ENCODE results near the gene CLRN3. TPM values are rescaled to one million over a fixed set of nuclear protein-coding genes. Genes with fewer than 3 reads are reported as not detected.

The CLRN3 gene
- total RNA-seq, 1 experiment from 2014 or later, result not detected

DNA sequence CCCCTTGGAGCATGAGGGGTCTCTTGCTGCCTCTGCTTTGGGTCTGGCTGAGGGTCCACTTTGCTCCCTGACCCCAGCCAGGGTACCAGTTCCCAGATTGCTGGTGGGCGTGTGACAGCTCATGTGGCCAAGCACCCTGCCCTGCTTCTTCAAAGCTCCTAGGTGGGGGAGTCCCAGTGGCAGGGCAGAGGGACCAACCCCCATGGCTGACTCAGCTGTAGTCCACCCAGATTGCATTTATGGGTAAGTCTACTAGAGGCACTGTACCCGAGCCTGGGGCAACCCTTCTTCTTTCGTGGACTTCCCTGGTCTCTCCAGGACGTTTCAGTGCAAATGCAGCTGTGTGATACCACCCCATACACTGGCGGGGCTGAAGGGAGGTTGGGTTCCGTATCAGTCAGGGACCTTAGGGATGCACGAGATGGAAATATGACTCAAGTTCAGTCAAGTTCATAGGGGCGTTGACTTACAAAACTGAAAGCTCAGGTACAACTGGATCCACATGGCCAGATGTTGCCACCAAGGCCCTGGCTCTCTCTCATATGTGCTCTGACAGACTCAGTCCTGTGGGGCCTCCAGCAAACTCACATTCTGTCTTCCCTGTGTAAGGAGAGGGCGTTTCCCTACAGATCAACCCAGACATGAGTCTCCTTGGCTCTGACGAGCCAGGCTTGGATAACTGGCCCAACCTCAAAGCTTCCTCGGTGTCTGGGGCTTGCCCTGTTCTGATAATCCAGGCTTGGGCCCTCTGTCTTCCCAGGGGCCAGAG is 27.7 kb upstream of the CLRN3 start:
- no peak for DNase-seq (ENCODE audit: low spot score)
- in situ Hi-C loops (cut with HindIII; ENCODE audit: low sequenced_read_pairs), result no loop called here

DNA sequence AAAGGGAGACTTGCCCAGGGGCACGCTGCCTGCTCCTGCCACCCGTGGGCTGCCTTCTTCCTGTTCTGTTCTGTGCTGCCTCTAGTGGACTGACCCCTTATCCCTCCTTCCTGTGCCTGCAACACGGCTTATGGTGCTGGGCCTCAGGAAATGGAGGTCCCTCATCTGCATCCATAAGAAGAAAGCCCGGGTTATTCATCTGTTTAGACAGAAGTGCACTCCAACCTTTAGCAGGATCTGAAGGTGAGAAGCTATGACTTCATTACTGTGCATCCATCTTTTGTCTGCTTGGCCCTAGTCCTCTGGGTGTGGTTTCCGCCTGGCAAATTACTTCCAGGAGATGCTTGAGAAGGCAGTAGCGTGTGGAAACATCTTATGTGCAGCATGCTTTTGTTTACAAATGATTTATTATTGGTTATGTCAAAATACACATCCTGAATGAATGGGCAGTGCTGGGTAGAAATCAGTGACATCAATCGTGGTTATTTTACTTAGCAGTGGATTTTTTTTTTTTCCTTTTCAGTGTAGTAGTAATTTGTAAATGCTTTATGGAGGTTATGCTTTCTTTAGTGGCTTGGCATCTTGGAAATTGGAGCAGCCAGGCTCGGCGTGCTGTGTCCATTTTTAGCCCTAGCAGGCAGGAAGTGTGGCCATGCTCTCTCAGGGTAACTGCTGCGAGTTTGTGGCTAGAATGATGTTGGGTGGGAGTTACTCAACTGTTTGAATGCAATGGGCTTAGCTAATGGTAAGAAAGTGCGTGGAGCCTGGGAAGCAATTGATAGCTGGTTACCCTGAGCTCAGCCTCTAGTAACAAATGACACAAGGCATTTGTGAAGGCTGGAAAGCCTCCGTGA is 26.9 kb upstream of the CLRN3 start:
- peak; percentile 44 for DNase-seq (ENCODE audit: low spot score)
- in situ Hi-C loops (cut with HindIII; ENCODE audit: low sequenced_read_pairs), result no loop called here

DNA sequence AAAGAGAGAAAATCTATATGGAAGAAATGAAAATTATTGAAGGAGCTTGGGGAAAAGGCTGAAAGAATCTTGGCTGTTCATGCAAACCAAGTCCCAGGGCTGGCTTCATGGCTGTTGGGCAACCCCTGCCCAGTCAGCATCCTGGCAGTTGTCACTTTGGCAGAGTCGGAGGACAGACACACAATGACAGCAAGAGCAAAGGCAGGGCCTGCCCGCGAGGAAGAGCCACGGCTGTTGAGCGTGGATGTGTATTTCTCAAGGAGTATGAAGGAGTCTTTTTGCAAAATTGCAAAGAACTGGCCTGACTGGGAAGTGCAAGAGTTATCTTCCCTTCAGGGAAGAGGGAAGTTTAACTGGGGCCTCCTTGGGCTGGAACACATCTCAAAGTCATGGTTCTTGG is 25.8 kb upstream of the CLRN3 start:
- in situ Hi-C loops (cut with HindIII; ENCODE audit: low sequenced_read_pairs), result no loop called here
- no peak for DNase-seq (ENCODE audit: low spot score)

DNA sequence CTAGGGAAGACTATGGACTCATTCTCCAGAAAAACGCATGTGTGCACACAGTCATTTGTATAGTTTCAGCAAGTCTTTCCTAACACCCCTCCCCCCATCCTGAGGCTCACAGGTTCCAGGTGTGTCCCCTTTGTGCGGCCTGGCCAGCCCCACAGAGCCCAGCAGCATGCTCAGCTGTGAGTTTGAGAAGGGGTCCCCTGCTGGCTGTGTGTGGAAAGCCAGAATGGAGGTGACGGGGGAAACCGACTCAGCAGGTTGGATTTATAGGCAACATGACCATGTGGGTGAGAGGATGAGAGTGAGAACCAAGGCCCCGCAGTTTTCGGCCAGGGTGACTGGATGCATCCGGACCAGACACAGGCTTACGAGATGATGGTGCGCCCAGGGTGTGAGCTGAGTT is 24.1 kb upstream of the CLRN3 start:
- no peak for DNase-seq (ENCODE audit: low spot score)
- in situ Hi-C loops (cut with HindIII; ENCODE audit: low sequenced_read_pairs), result no loop called here

DNA sequence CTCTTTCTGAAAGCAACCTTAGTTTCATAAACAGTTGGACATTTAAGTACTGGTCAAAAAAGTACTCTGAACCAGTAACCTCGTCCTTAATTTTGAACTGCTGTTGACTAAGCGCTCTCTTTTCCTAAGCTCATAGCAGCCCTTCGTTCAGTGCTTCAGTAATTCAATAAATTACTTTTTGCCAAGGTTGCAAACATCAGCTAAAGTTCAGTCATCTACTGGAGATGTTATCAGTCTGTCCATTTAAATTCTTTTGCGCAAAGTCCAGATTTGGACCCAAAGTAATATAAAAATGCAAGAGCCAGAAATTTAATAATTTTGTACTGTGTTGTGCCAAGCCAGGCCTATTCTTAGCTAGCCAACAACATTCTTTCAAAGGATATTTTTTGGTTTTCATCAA is 22.6 kb upstream of the CLRN3 start:
- DNase-seq (ENCODE audit: low spot score), result no peak
- in situ Hi-C loops (cut with HindIII; ENCODE audit: low sequenced_read_pairs), result no loop called here

DNA sequence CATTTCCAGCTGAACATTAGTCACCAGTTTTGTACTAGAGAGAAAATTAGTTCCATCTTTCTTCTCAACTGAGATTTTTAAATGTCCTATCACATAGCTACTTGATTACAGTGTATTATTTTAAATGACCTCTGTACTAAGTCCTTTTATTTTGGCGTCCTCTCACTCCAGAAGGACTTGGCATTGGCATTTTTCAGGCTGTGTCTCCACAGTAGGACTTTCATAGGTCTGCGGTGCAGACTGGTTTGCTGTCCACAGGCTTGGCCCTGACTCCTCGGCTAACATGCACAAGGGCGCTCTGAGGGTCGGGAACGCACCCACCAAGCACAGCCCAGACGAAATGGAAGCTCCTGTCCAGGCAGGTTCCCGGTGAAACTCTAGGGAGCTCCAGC is 20.6 kb upstream of the CLRN3 start:
- in situ Hi-C loops (cut with HindIII; ENCODE audit: low sequenced_read_pairs), result no loop called here
- no peak for DNase-seq (ENCODE audit: low spot score)

DNA sequence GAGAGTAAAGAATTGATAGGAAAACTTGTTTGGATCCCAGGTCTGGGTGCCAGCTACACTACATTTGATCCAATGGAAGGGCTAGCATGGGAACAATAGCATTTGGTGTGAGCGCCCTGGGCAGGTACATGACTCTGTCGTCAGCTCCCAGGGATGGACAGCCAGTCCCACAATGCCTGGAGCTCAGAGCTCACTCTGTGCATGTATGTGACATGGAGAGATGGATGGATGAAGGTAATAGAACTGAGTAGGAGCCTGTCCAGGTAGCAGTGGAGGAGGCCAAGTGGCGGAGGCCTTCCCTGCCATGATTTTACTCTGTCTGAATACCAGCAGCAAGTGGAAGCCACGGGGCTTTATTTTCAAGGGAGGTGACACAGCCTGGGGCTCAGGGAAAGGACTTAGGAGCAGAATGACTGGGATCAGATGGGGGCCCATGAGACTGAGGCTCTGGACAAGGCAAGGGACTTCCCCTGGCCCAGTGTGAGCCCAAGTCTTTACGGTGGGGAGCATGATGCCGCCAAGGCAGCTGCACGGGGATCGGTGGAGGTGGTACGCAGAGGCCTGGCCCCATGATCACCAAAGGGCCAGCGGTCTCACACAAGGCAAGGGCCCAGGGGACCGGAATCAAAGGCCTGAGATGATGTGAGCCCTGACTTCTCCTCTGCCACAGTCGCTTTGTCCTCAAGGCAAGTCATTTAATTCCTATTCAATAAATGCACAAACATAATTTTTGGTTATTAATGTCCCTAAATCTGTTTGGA is 20.0 kb upstream of the CLRN3 start:
- no peak for DNase-seq (ENCODE audit: low spot score)
- in situ Hi-C loops (cut with HindIII; ENCODE audit: low sequenced_read_pairs), result no loop called here

DNA sequence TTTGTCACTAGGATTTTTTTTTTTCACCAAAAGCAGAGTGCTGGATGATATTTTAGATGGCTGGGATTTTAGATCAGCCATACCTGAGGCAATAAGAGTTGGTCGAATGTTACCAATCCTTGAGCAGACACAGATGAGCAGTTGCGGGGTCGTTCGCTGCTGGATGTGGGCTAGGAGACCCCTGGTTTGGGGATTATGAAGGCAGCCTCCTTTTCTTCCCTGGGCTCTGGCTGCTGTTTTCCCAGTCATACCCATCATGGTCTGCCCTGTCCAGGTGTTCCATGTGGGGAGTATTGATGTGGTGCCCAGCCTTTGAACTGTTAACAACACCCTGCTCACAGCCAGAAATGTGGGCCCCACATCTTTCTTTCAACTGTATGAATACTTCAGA is 19.1 kb upstream of the CLRN3 start:
- no peak for DNase-seq (ENCODE audit: low spot score)
- in situ Hi-C loops (cut with HindIII; ENCODE audit: low sequenced_read_pairs), result no loop called here

DNA sequence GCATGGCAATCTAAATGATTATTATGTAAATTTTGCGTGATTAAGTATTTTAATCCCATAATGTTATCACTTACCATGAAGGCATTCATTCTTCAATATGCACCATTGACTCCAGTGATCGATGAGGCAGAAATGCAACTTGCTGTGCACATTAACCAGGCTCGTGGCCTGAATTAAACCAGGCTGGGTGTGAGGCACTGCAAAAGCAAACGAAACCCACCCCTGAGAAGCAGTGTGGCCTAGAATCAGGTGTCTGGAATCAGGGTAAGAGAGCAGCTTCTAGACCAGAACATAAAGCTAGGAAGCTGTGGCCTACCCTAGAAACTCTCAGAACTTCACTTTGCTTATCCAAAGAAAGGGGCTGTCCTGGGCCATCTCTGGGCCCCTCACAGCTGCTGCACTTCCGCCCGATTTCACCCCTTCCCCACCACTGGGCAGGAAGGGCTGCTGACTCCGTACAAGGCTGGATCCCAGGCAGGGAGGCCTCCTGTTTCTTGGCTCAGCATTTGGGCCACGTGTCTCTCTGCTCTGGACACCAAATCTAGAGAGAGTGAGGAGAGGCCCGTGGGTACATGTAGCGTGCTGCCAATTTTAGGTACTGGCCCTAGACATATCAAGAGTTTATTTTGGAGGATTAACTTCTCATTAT is 18.6 kb upstream of the CLRN3 start:
- in situ Hi-C loops (cut with HindIII; ENCODE audit: low sequenced_read_pairs), result no loop called here
- DNase-seq (ENCODE audit: low spot score), result peak; percentile 25

DNA sequence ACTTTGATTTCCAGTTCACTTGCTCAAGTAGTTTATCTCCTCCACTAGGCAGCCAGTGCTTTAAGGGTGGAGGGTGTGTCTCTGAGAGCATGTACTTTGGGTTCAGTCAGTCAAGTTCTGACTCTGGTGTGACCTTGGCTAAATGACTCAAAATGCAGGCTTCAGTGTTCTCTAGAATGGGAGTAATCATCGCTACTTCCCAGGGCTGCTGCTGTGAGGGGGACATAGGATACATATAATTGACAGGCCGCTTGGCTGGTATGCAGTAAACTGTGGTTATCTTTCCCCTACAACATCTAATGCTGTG is 17.7 kb upstream of the CLRN3 start:
- in situ Hi-C loops (cut with HindIII; ENCODE audit: low sequenced_read_pairs), result no loop called here
- no peak for DNase-seq (ENCODE audit: low spot score)

DNA sequence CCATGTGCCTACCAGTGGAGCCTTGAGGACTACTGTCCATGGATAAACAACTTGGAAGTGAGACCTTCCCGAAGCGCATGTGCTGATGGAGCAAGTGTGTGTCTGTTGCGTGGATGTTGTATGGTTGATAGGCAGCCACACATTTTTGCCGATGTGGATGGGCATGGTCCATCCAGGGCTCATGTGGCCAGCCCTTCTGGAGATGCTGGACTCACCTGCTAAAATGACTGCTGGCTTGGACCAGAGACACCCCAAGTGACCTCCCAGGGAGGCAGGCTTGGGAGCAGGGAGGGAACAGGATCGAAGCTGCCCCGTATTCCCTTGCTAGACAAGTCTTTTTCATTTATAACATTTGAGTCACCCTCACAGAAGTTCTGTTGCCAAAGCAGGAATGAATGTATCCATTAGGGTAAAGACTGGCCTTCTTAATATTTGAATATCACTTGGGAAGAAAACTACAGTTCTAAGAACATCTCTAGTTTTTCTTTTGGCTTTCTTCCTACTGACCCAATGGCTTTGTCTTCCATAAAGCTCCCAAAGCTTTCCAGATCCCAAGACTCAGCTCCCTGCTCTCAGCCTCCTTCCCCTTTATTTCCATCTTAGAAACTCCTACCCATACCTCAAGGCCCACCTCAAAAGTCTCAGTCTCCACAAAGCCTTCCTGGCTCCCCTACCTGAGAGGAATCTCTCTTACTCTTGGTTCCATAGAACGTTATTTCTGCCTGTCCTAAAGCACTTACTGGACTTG is 17.1 kb upstream of the CLRN3 start:
- in situ Hi-C loops (cut with HindIII; ENCODE audit: low sequenced_read_pairs), result no loop called here
- no peak for DNase-seq (ENCODE audit: low spot score)

DNA sequence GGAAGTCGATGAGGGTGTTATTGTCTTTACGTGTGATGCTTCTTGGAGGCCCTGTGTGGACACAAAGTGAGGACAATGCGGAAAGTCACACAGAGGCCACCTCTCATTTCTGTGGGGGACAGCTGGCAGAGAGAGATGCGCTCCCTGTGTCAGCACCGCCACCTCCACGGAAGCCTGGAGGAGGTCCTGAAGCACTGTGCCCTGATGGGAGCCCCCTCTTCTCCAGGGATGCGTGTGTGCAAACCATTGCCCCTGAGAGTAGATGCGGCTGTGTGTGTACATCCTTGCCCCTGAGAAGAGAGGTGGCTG is 16.2 kb upstream of the CLRN3 start:
- in situ Hi-C loops (cut with HindIII; ENCODE audit: low sequenced_read_pairs), result no loop called here
- DNase-seq (ENCODE audit: low spot score), result no peak

DNA sequence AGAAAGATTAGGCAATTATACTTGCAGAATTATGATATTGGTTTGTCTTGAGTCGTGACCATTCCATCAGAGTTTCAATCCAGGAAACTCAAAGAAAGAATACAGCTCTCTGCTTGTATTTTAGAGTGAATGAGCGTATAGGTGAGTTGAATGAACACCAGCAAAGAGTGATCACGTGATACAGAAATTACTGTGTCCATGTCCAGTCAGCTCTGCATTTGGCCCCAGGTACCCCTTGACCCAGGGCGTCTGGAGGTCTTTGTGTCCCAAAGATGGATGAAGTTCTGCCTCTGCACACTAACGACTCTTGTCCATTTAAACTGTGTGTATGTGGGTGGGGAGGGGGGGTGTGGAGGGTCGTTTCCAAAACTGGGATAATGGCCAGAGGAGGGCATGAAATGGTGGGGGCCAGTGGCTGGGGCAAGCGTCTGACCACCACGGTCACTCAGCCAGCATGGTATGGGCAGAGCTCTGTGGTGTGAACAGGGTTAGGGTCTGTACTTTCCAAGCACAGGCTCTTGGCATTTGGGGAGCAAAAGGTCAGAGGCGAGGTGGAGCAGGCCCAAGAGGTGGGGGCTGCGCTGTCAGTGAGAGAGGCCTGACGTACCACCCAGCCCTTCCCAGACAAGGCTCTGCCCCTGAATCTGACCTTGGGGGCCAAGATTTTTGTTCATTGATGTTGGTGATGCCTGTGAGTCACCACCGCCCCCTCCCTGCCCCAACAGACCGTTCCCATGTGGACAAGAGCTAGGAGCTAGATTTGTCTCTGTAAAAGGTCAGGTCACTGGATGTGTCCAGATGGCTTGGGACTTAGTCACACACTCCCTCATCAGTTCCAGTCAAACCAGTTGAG is 15.6 kb upstream of the CLRN3 start:
- no peak for DNase-seq (ENCODE audit: low spot score)
- in situ Hi-C loops (cut with HindIII; ENCODE audit: low sequenced_read_pairs), result no loop called here

DNA sequence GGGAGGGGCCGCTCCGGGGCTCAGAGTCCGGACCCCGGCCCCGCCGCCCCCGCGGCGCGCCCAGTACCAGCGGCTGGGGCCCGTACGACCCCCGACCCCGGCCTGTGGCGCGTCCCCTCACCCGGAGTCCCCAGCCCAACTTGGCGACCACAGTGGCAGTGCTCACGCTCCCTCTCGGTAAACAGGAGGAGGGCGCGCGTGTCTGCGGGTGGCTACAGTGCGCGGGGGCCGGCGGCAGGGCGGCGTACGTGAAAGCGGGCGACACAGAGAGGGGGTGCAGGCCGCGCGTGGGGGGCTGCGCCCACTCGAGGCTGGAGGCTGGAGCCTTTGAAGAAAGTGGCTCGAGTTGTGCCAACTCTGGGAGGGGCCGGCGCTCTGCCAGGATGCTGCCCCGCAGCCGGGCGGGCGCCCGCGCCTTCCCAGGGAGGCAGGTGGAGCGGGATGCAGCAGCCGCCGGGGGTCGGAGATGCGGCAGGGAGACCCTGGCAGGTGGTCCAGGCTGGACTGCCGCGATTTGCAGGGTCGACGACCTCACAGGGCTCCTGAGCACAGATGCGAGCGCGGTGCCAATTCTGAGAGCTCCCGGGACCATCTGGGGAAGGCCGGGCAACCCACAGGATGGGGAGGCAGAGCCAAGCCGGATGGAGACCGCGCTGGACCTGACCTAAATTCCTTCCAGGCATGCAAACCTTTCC is 14.8 kb upstream of the CLRN3 start:
- DNase-seq (ENCODE audit: low spot score), result peak; percentile 87
- in situ Hi-C loops (cut with HindIII; ENCODE audit: low sequenced_read_pairs), result no loop called here

DNA sequence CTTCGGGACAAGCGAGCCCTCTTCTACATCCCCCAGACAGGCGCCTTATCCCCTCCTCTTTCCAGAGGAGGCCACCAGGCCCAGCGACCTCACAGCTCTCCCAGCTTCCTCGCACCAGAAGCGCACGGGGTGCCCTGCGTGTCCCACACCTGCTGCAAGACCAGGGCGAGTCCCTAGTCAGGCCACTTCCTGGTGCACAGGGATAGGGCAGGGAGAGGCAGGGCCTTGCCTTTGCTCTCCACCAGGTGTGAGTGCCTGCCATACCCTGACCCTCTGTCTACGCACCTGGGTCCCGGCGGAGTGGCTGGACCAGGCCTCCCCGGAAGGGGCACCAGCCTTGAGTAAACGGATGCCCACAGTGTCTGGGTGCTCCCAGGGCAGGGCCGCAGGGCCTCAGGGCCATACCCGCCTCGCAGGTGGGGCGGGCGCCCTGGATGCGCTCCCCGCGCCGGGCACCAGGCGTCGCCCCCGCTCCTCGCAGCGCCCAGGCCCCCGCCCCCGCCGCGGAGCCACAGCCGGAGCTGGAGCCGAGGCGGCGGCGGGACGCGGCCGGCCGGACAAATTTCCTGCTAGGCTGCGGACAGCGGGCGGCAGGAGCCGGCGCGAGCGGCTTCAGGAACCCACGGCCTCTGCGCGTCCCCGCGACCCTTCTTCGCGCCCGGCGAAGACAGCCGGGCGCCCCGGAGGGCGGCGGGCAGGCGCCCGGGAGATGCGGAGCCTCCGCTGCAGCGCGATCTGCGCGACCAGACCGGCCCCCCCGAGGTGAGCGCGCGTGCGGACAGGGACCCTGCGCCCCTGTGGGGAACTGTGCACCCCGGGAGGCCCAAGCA is 14.0 kb upstream of the CLRN3 start, which contains the start of gene PTPRE:
Gene PTPRE, plus strand, starts transcription at position 556 of the 830 bp plus-strand sequence. CDS start 133,779 bp downstream, outside the sequence.
- in situ Hi-C loops (cut with HindIII; ENCODE audit: low sequenced_read_pairs), result no loop called here
- peak; percentile 64 for DNase-seq (ENCODE audit: low spot score)

DNA sequence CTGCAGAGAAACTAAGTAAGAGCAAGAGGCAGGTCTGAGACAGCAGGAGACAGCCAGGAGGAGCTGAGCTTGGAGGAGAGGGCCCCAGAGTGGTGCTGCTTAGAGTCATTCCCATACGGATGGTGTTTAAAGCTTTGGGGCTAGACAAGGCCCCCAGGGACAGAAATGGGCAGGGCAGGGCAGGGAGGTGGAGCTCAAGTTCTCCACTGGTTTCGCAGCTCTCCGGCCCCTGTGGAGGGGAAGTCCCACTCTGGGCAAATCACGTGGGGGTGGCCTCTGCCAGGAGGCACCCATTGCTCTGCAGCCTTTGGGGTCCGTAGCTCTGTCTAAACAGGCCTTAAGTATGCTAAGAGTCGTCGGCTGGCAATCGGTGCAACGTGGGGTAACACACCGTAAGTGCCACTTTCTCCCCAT is 13.1 kb upstream of the CLRN3 start:
- no peak for DNase-seq (ENCODE audit: low spot score)
- in situ Hi-C loops (cut with HindIII; ENCODE audit: low sequenced_read_pairs), result no loop called here
